Lung (tissue), 12 donors: ENCODE measurements around the gene SMIM41. TPM values are rescaled to one million over a fixed set of nuclear protein-coding genes. Genes with fewer than 3 reads are reported as not detected.

ENCODE experiments used
- ATAC-seq: fragments of 200-7000 bp; cut with Tn5 transposase; one replicate; pipeline ENCODE4 v1.9.1; 2020; ENCODE audit warnings: moderate number of reproducible peaks; ENCODE audit not compliant: insufficient read depth, low FRiP score
- DNase-seq, 3 donors: peaks; one replicate each; pipeline ENCODE4 v3.0.0-alpha.2; 2013 to 2017
- H3K27ac ChIP-seq, 2 donors: one replicate each; pipeline ENCODE4 v1.5.1; 2013; ENCODE audit warnings: mild to moderate bottlenecking in 2 of 2, moderate library complexity in 2 of 2, control low read depth in 1 of 2, inconsistent platforms in 1 of 2, low read depth in 1 of 2, low read length in 1 of 2
- H3K27me3 ChIP-seq, 3 donors: one replicate each; pipeline ENCODE4 v1.5.1; 2013; ENCODE audit warnings: low read length in 2 of 3; ENCODE audit not compliant: control insufficient read depth in 3 of 3, insufficient read depth in 3 of 3
- H3K36me3 ChIP-seq, 4 donors: one replicate each; pipeline ENCODE4 v1.5.1; 2013; ENCODE audit warnings: low read length in 4 of 4, mild to moderate bottlenecking in 1 of 4, moderate library complexity in 1 of 4; ENCODE audit not compliant: control insufficient read depth in 4 of 4, insufficient read depth in 4 of 4
- H3K4me1 ChIP-seq, 5 donors: one replicate each; pipeline ENCODE4 v1.5.1; 2013; ENCODE audit warnings: low read length in 5 of 5, mild to moderate bottlenecking in 2 of 5, moderate library complexity in 1 of 5; ENCODE audit not compliant: control insufficient read depth in 5 of 5, insufficient read depth in 5 of 5
- H3K4me3 ChIP-seq: one replicate; pipeline ENCODE4 v1.5.1; 2013; ENCODE audit warnings: mild to moderate bottlenecking, control low read depth, moderate library complexity
- H3K9ac ChIP-seq, 2 donors: one replicate each; pipeline ENCODE4 v1.5.1; 2013; ENCODE audit warnings: low read length in 2 of 2, control low read depth in 1 of 2; ENCODE audit not compliant: insufficient read depth in 1 of 2
- H3K9me3 ChIP-seq, 4 donors: one replicate each; pipeline ENCODE4 v1.5.1; 2013; ENCODE audit warnings: low read length in 3 of 4, mild to moderate bottlenecking in 1 of 4, moderate library complexity in 1 of 4; ENCODE audit not compliant: control insufficient read depth in 4 of 4, insufficient read depth in 3 of 4
- CTCF ChIP-seq: IDR thresholded peaks from 2 replicates; pipeline ENCODE4 v1.5.1; 2012; ENCODE audit warnings: mild to moderate bottlenecking; ENCODE audit errors: control extremely low read depth, extremely low read depth
- WGBS, 2 donors: extraction: QIAGEN DNeasy Blood & Tissue Kit; methylation state at CpG; one replicate each; pipeline ENCODE4 v1.1.7; 2013; 5-methylcytosine and 5-hydroxymethylcytosine counted together
- polyA plus RNA-seq, 2 donors: library from polyadenylated mRNA; stranded (reverse); fragments of 200-250 nt; gene quantifications; one replicate each; pipeline ENCODE4 v1.2.1, GENCODE V29; 2013
- total RNA-seq, 2 donors: library from RNA; depleted of rRNA in 1 of 2; stranded (reverse); fragments of >200 nt in 1 of 2; gene quantifications; one replicate each; pipeline ENCODE4 v1.2.1, GENCODE V29; 2014 to 2021
- donor health status: control.
- donor health status: control.
- donor health status: Bipolar disorder and iron deficiency.
- donor health status: healthy.
- donor health status: DM: yes; HTN: yes; CAD: no.

The SMIM41 gene
- total and polyA plus RNA-seq, 4 donors: 1.9 to 7.6 (median 4.3) TPM

GRCh38 chr12:52147964-52148463, 68.5 kb downstream of the SMIM41 start:
- DNase-seq (no peak), ATAC-seq (no peak)
- Histone ChIP-seq H3K27me3 (no peaks in the 10 kb centered on the region), H3K4me1 (peaks cover 0 to 44% (median 11%) of the 10 kb centered on the region in 5 donors), H3K9ac (no peak overlapping the region), H3K4me3 (no peak overlapping the region), H3K27ac (peak overlapping the region in 1 of 2 donors; percentile 97), H3K36me3 (no peaks in the 10 kb centered on the region), H3K9me3 (no peaks in the 10 kb centered on the region)
- WGBS, 2 donors: 91 to 94% methylated on average over 10 of the region's 10 CpGs
- no peak for TF ChIP-seq CTCF

- no peaks in the 10 kb centered on the region for H3K27me3 ChIP-seq
- no peaks in the 10 kb centered on the region for H3K9me3 ChIP-seq
- H3K36me3 ChIP-seq: no peaks in the 10 kb centered on the region
- peaks cover 0 to 40% (median 11%) of the 10 kb centered on the region in 5 donors for H3K4me1 ChIP-seq
- TF ChIP-seq CTCF: no peak
- H3K27ac ChIP-seq: peak overlapping the region in 1 of 2 donors; percentile 97
- WGBS, 2 donors: 78 to 89% methylated on average over 14 of the region's 14 CpGs
- DNase-seq (no peak), ATAC-seq (peak; percentile 41)
- no peak overlapping the region for H3K4me3 ChIP-seq
- no peak overlapping the region for H3K9ac ChIP-seq
Observed at GRCh38 chr12:52148464-52149181, 69.1 kb downstream of the SMIM41 start.

GRCh38 chr12:52149182-52149641, 69.7 kb downstream of the SMIM41 start:
- H3K4me3 ChIP-seq: no peak overlapping the region
- no peaks in the 10 kb centered on the region for H3K27me3 ChIP-seq
- no peak for TF ChIP-seq CTCF
- no peak overlapping the region for H3K9ac ChIP-seq
- no peaks in the 10 kb centered on the region for H3K9me3 ChIP-seq
- ATAC-seq (no peak), DNase-seq (peak in 1 of 3 donors; percentile 45)
- H3K36me3 ChIP-seq: no peaks in the 10 kb centered on the region
- H3K27ac ChIP-seq: peak overlapping the region in 1 of 2 donors; percentile 88
- H3K4me1 ChIP-seq: peaks cover 0 to 37% (median 11%) of the 10 kb centered on the region in 5 donors
- WGBS, 2 donors: 59 to 78% methylated on average over 6 of the region's 6 CpGs
